PC-3 (cell line): ENCODE measurements around the gene TAGAP.

Source experiments
- CTCF ChIP-seq: fragments of 300-600 bp; sonication (generic); conservative IDR thresholded peaks from 2 replicates; pipeline ENCODE4 v1.5.1; 2017; ENCODE audit warnings: antibody characterized with exemption, low read depth, mild to moderate bottlenecking, low read length
- EZH2 ChIP-seq: fragments of 300-600 bp; sonication (generic); IDR thresholded peaks from one replicate; pipeline ENCODE4 v1.6.1; 2017; ENCODE audit warnings: antibody characterized with exemption, mild to moderate bottlenecking, low read length; ENCODE audit not compliant: unreplicated experiment

GRCh38 chr6:159030168-159030567 is 14.6 kb downstream of the TAGAP start:
- TF ChIP-seq CTCF (no peak), EZH2 (no peak)
